Upper lobe of left lung (tissue), 6 donors: ENCODE results near the gene ZC3H18. TPM values are rescaled to one million over a fixed set of nuclear protein-coding genes. Genes with fewer than 3 reads are reported as not detected.
A peak's percentile ranks its signal among the peaks of the same experiment; 100 is the strongest.

Experiments used
- ATAC-seq, 2 donors: fragments of 200-7000 bp; cut with Tn5 transposase; one replicate each; pipeline ENCODE4 v1.9.1; 2022; ENCODE audit warnings: mild to moderate bottlenecking in 2 of 2, moderate library complexity in 2 of 2; ENCODE audit not compliant: low FRiP score in 2 of 2
- DNase-seq, 2 donors: peaks; one replicate each; pipeline ENCODE4 v3.0.0-alpha.2; 2019 to 2020
- H3K27ac ChIP-seq, 4 donors: fragments of 200-600 bp; sonication (generic); one replicate each; pipeline ENCODE4 v1.5.1; 2016 to 2019
- H3K27me3 ChIP-seq, 4 donors: fragments of 200-600 bp; sonication (generic); one replicate each; pipeline ENCODE4 v1.5.1; 2017 to 2019
- H3K36me3 ChIP-seq, 4 donors: fragments of 200-600 bp; sonication (generic); one replicate each; pipeline ENCODE4 v1.5.1; 2016 to 2019
- H3K4me1 ChIP-seq, 4 donors: fragments of 200-600 bp; sonication (generic); one replicate each; pipeline ENCODE4 v1.5.1; 2018 to 2019
- H3K4me3 ChIP-seq, 4 donors: fragments of 200-600 bp; sonication (generic); one replicate each; pipeline ENCODE4 v1.5.1; 2017 to 2019; ENCODE audit warnings: mild to moderate bottlenecking in 2 of 4, moderate library complexity in 1 of 4
- H3K9me3 ChIP-seq, 4 donors: fragments of 200-600 bp; sonication (generic); one replicate each; pipeline ENCODE4 v1.5.1; 2018 to 2019
- EP300 ChIP-seq, 4 donors: sonication (generic); formaldehyde crosslinking; IDR thresholded peaks; one replicate each; pipeline ENCODE4 v1.5.1; 2017; ENCODE audit warnings: antibody characterized with exemption in 4 of 4, control low read depth in 2 of 4
- POLR2A ChIP-seq, 4 donors: fragments of 450-650 bp; IDR thresholded peaks; one replicate each; pipeline ENCODE4 v1.5.1; 2016 to 2017; ENCODE audit warnings: antibody characterized with exemption in 4 of 4, mild to moderate bottlenecking in 2 of 4
- POLR2AphosphoS5 ChIP-seq, 2 donors: sonication (generic); formaldehyde crosslinking; IDR thresholded peaks; one replicate each; pipeline ENCODE4 v1.5.1; 2017; ENCODE audit warnings: antibody characterized with exemption in 2 of 2
- WGBS, 2 donors: methylation state at CpG; one replicate each; pipeline ENCODE4 v1.1.5; 2017 to 2018; 5-methylcytosine and 5-hydroxymethylcytosine counted together
- total RNA-seq, 6 donors: library from RNA; depleted of rRNA in 4 of 6; stranded (reverse); fragments of >200 nt in 4 of 6; gene quantifications; one replicate each; pipeline versions ENCODE4 v1.1.0 to v1.2.1, GENCODE V29; 2016 to 2021
- TF ChIP-seq, protein P1 (sequence below), 6 experiments: fragments of 450-650 bp in 4 of 6; fragments of 200-600 bp in 2 of 6; sonication (generic) in 2 of 6; IDR thresholded peaks; one replicate each; pipeline ENCODE4 v1.5.1; 2016 to 2019; ENCODE audit warnings: antibody characterized with exemption in 6 of 6
- donor health status: DM: no; HTN: no; CAD: no; lungs with moderate emphysema.
- donor health status: DM: no; HTN: yes; CAD: no; lungs with severe emphysema.

ZC3H18 gene
- total RNA-seq, 6 donors from 2014 or later = 22.0 to 74.4 (median 45.5) TPM

GRCh38 chr16:88655053-88655732, 85.0 kb downstream of the ZC3H18 start:
- no peak for TF ChIP-seq EP300 (IDR thresholded peaks at IDR 0.05)
- TF ChIP-seq POLR2A (IDR thresholded peaks at IDR 0.05) = no peak
- TF ChIP-seq, protein P1, sequence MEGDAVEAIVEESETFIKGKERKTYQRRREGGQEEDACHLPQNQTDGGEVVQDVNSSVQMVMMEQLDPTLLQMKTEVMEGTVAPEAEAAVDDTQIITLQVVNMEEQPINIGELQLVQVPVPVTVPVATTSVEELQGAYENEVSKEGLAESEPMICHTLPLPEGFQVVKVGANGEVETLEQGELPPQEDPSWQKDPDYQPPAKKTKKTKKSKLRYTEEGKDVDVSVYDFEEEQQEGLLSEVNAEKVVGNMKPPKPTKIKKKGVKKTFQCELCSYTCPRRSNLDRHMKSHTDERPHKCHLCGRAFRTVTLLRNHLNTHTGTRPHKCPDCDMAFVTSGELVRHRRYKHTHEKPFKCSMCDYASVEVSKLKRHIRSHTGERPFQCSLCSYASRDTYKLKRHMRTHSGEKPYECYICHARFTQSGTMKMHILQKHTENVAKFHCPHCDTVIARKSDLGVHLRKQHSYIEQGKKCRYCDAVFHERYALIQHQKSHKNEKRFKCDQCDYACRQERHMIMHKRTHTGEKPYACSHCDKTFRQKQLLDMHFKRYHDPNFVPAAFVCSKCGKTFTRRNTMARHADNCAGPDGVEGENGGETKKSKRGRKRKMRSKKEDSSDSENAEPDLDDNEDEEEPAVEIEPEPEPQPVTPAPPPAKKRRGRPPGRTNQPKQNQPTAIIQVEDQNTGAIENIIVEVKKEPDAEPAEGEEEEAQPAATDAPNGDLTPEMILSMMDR (IDR thresholded peaks at IDR 0.05) = no peak
- TF ChIP-seq POLR2AphosphoS5 (IDR thresholded peaks at IDR 0.05) = no peak
- ATAC-seq (no peak), DNase-seq (peak in 1 of 2 donors; percentile 83)
- H3K9me3 ChIP-seq = no peaks in the 10 kb centered on the region
- peaks cover 8 to 19% (median 13%) of the 10 kb centered on the region in 4 donors for H3K4me1 ChIP-seq
- H3K36me3 ChIP-seq = peaks cover 0 to 58% (median 46%) of the 10 kb centered on the region in 4 donors
- no peaks in the 10 kb centered on the region for H3K27me3 ChIP-seq
- H3K4me3 ChIP-seq = no peak overlapping the region
- WGBS, 2 donors = 95 to 96% methylated on average over 25 to 40 of the region's 50 CpGs
- H3K27ac ChIP-seq = no peak overlapping the region

GRCh38 chr16:88655733-88656281, 85.6 kb downstream of the ZC3H18 start:
- ATAC-seq = no peak
- TF ChIP-seq POLR2AphosphoS5 (IDR thresholded peaks at IDR 0.05) (no peak), EP300 (IDR thresholded peaks at IDR 0.05) (no peak), POLR2A (IDR thresholded peaks at IDR 0.05) (no peak)
- TF ChIP-seq, protein P1 (IDR thresholded peaks at IDR 0.05) = no peak
- DNase-seq = no peak
- peaks cover 8 to 13% (median 10%) of the 10 kb centered on the region in 4 donors for H3K4me1 ChIP-seq
- H3K27ac ChIP-seq = no peak overlapping the region
- WGBS, 2 donors = 90% methylated on average over 25 of the region's 29 CpGs; no CpG with 5 or more reads in 1 of the 2 donors
- H3K36me3 ChIP-seq = peaks cover 0 to 58% (median 46%) of the 10 kb centered on the region in 4 donors
- H3K27me3 ChIP-seq = no peaks in the 10 kb centered on the region
- H3K4me3 ChIP-seq = no peak overlapping the region
- H3K9me3 ChIP-seq = no peaks in the 10 kb centered on the region

- 88% methylated on average over 20 to 25 of the region's 25 CpGs for WGBS, 2 donors
- Histone ChIP-seq H3K4me3 (no peak overlapping the region), H3K27me3 (no peaks in the 10 kb centered on the region), H3K27ac (no peak overlapping the region), H3K9me3 (no peaks in the 10 kb centered on the region), H3K36me3 (peaks cover 0 to 58% (median 46%) of the 10 kb centered on the region in 4 donors), H3K4me1 (peaks cover 6 to 8% (median 7%) of the 10 kb centered on the region in 4 donors)
- no peak for ATAC-seq
- peak in 1 of 2 donors; percentile 61 for DNase-seq
- TF ChIP-seq POLR2A (IDR thresholded peaks at IDR 0.05) (no peak), POLR2AphosphoS5 (IDR thresholded peaks at IDR 0.05) (no peak), EP300 (IDR thresholded peaks at IDR 0.05) (no peak)
- TF ChIP-seq, protein P1 (IDR thresholded peaks at IDR 0.05) = no peak
Observed at GRCh38 chr16:88656291-88656980, 86.2 kb downstream of the ZC3H18 start.

GRCh38 chr16:88657371-88657770, 87.2 kb downstream of the ZC3H18 start:
- Histone ChIP-seq H3K27ac (no peak overlapping the region), H3K27me3 (no peaks in the 10 kb centered on the region), H3K4me3 (no peak overlapping the region), H3K36me3 (peaks cover 0 to 58% (median 46%) of the 10 kb centered on the region in 4 donors), H3K4me1 (peaks cover 5 to 10% (median 7%) of the 10 kb centered on the region in 4 donors), H3K9me3 (no peaks in the 10 kb centered on the region)
- DNase-seq = peak in 1 of 2 donors; percentile 76
- TF ChIP-seq EP300 (IDR thresholded peaks at IDR 0.05) = no peak
- TF ChIP-seq POLR2A (IDR thresholded peaks at IDR 0.05) = no peak
- no peak for TF ChIP-seq POLR2AphosphoS5 (IDR thresholded peaks at IDR 0.05)
- TF ChIP-seq, protein P1 (IDR thresholded peaks at IDR 0.05) = no peak
- ATAC-seq = no peak
- 40 to 95% methylated on average over 1 to 19 of the region's 19 CpGs for WGBS, 2 donors
